CD8-positive, alpha-beta memory T cell (primary cell): ENCODE data around the gene CELF1. TPM values are rescaled to one million over a fixed set of nuclear protein-coding genes. Genes with fewer than 3 reads are reported as not detected.

Source experiments
- CTCF ChIA-PET: fragments of 350-600 bp; sonication (Branson Sonifier 250); formaldehyde crosslinking; loops from one replicate; lab custom pipeline; 2021; ENCODE audit warnings: antibody characterized with exemption; lab: Charles Lee
- POLR2A ChIA-PET: fragments of 350-600 bp; sonication (Branson Sonifier 250); formaldehyde crosslinking; loops from one replicate; lab custom pipeline; 2021; ENCODE audit warnings: antibody characterized with exemption; lab: Charles Lee
- DNase-seq, 5 donors: peaks; one replicate each; pipeline versions ENCODE4 v3.0.0 to v3.0.0-alpha.2; 2020 to 2022; ENCODE audit warnings: mixed read lengths in 1 of 5
- H3K27ac ChIP-seq: one replicate; pipeline ENCODE4 v1.7.0; 2013; ENCODE audit warnings: low read depth, mild to moderate bottlenecking, low read length, moderate library complexity
- H3K27me3 ChIP-seq: 2 replicates; pipeline ENCODE4 v1.7.0; 2013; ENCODE audit warnings: low read length, mild to moderate bottlenecking; ENCODE audit not compliant: insufficient read depth, poor library complexity, severe bottlenecking
- H3K36me3 ChIP-seq: 2 replicates; pipeline ENCODE4 v1.7.0; 2013; ENCODE audit warnings: mild to moderate bottlenecking, low read length, moderate library complexity; ENCODE audit not compliant: insufficient read depth
- H3K4me1 ChIP-seq: 2 replicates; pipeline ENCODE4 v1.7.0; 2013; ENCODE audit warnings: mild to moderate bottlenecking, low read length, moderate library complexity; ENCODE audit not compliant: insufficient read depth
- H3K4me3 ChIP-seq: 2 replicates; pipeline ENCODE4 v1.7.0; 2013; ENCODE audit warnings: mild to moderate bottlenecking, low read length
- H3K9me3 ChIP-seq: 2 replicates; pipeline ENCODE4 v1.7.0; 2013; ENCODE audit warnings: mild to moderate bottlenecking, low read length
- H3K27ac Mint-ChIP-seq, 8 donors: one replicate each; pipeline ENCODE4 v1.8.0; 2020 to 2021; ENCODE audit warnings: mixed read lengths in 8 of 8, mild to moderate bottlenecking in 6 of 8, inconsistent platforms in 3 of 8, moderate library complexity in 3 of 8
- H3K27me3 Mint-ChIP-seq, 2 donors: one replicate each; pipeline ENCODE4 v1.8.0; 2020 to 2021; ENCODE audit warnings: mixed read lengths in 2 of 2, mild to moderate bottlenecking in 1 of 2, moderate library complexity in 1 of 2
- H3K36me3 Mint-ChIP-seq, 3 donors: one replicate each; pipeline ENCODE4 v1.8.0; 2020 to 2021; ENCODE audit warnings: mixed read lengths in 3 of 3, inconsistent platforms in 1 of 3, mild to moderate bottlenecking in 1 of 3
- H3K4me1 Mint-ChIP-seq, 3 donors: one replicate each; pipeline ENCODE4 v1.8.0; 2020 to 2021; ENCODE audit warnings: mixed read lengths in 3 of 3, inconsistent platforms in 1 of 3, mild to moderate bottlenecking in 1 of 3
- H3K4me3 Mint-ChIP-seq, 7 donors: one replicate each; pipeline ENCODE4 v1.8.0; 2020 to 2021; ENCODE audit warnings: mixed read lengths in 7 of 7, mild to moderate bottlenecking in 6 of 7, moderate library complexity in 4 of 7, inconsistent platforms in 2 of 7
- H3K9me3 Mint-ChIP-seq, 5 donors: one replicate each; pipeline ENCODE4 v1.8.0; 2020 to 2022; ENCODE audit warnings: mixed read lengths in 5 of 5, mild to moderate bottlenecking in 3 of 5, moderate library complexity in 2 of 5, inconsistent platforms in 1 of 5
- polyA plus RNA-seq: library from polyadenylated mRNA; unstranded; fragments of 300-500 nt; fragmentation: Illumina TruSeq; gene quantifications from one replicate; pipeline ENCODE4 v1.2.3, GENCODE V29; 2021
- total RNA-seq, 2 experiments: library from RNA; stranded (reverse); gene quantifications; one replicate each; pipeline ENCODE4 v1.2.3, GENCODE V29; 2021

The CELF1 gene
- total and polyA plus RNA-seq, 3 experiments from 2014 or later = 80.8 to 168 (median 160) TPM

DNA sequence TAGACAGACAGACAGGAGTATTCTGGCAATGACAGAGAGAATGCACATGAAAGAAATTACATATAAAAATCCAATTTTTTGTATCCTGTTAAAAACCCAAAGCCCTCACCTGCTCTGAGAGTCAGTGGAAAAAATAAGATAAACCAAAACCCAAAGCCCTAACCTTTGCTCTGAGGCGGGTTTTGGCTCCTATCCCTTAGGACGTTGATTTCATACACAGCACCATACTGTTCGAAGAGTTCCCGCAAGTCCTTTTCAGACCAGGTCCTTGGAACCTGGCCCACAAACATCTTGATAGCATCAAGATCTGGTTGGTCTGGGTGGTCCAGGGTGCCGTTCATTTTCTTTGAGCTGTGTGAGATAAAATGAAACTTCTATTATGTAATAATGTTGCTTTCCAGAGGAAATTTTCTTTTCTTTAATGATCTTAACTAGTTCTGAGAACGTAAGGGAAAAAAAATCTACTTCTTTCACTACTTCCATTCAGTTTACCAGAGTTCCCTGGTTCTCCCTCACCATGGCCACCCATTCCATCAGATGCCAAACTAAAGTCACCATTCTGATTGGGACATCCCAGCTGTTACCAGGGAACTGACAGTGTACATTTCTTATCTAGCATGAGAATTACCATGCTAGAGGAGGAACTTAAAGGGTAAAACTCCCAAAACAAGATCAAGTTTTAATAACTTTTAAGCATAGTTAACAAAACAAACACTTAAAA is 64.1 kb downstream of the CELF1 start:
- no peaks in the 10 kb centered on the region for H3K4me1 ChIP-seq
- Mint-ChIP-seq H3K4me1 (peaks cover 17 to 22% (median 17%) of the 10 kb centered on the region in 3 donors), H3K27me3 (no peaks in the 10 kb centered on the region), H3K9me3 (no peaks in the 10 kb centered on the region), H3K27ac (peak overlapping the region in 4 of 8 donors; percentile 13 to 79 (median 34)), H3K36me3 (peaks cover 0 to 64% (median 17%) of the 10 kb centered on the region in 3 donors), H3K4me3 (no peak overlapping the region)
- H3K4me3 ChIP-seq = no peak overlapping the region
- no peaks in the 10 kb centered on the region for H3K27me3 ChIP-seq
- no peak overlapping the region for H3K27ac ChIP-seq
- H3K9me3 ChIP-seq = no peaks in the 10 kb centered on the region
- ChIA-PET POLR2A (no interaction called here), CTCF (interaction anchor here (0.9 to 1.7 kb wide), 2 partner anchors 9 to 34 kb away, joined by 4 read pairs; no protein-coding TSS in a partner anchor)
- H3K36me3 ChIP-seq = peaks cover 39% of the 10 kb centered on the region
- no peak for DNase-seq

DNA sequence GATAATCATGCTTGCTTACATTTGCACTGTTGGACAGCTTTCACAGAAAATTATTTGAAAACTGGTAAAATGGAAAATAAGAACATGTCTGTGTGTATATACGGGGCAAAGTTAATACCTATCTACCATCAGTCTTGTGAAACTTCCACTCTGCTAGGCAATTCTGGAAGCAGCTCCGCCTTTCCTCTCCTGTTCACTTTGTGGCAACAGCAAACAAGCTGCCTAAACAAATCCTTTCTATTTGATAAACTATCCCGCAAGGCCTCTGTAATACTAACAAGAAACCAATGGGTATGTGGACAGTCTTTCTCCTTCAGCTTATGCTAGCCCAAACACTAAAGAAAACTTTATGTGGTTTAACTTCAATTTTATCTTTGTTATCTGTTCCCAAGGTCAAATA is 64.8 kb downstream of the CELF1 start:
- no peak overlapping the region for H3K4me3 Mint-ChIP-seq
- no peak for DNase-seq
- Histone ChIP-seq H3K4me1 (no peaks in the 10 kb centered on the region), H3K27ac (no peak overlapping the region), H3K27me3 (no peaks in the 10 kb centered on the region), H3K9me3 (no peaks in the 10 kb centered on the region), H3K36me3 (peaks cover 45% of the 10 kb centered on the region), H3K4me3 (no peak overlapping the region)
- H3K9me3 Mint-ChIP-seq = no peaks in the 10 kb centered on the region
- ChIA-PET POLR2A (no interaction called here), CTCF (interaction anchor here (1.7 kb wide), 1 partner anchor 33 kb away, joined by 4 read pairs; no protein-coding TSS in a partner anchor)
- peaks cover 0 to 66% (median 20%) of the 10 kb centered on the region in 3 donors for H3K36me3 Mint-ChIP-seq
- H3K27ac Mint-ChIP-seq = peak overlapping the region in 2 of 8 donors; percentile 29 to 69
- no peaks in the 10 kb centered on the region for H3K27me3 Mint-ChIP-seq
- H3K4me1 Mint-ChIP-seq = peaks cover 12 to 18% (median 15%) of the 10 kb centered on the region in 3 donors

DNA sequence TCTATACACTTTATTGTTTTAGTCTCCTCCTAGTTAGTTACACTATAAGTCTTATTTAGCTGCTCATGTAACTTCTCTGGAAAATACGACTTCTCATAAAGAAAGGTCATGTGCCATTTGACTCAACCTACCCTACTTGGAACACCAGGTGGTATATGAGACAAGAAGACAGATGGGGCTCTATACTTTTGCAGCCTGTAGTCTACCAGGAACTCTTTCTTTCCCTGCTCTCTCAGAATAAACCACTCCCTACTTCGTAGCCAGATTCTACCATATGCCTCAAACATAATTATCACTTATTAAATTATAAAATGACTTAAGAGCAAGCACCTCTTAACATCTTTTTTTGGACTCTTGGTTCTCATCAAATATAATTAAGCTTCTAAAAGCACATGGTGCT is 65.5 kb downstream of the CELF1 start:
- Mint-ChIP-seq H3K4me1 (peaks cover 8 to 13% (median 12%) of the 10 kb centered on the region in 3 donors), H3K27me3 (no peaks in the 10 kb centered on the region), H3K9me3 (no peaks in the 10 kb centered on the region), H3K36me3 (peaks cover 0 to 68% (median 16%) of the 10 kb centered on the region in 3 donors), H3K27ac (peak overlapping the region in 5 of 8 donors; percentile 5 to 50 (median 23)), H3K4me3 (no peak overlapping the region)
- no peaks in the 10 kb centered on the region for H3K4me1 ChIP-seq
- no peaks in the 10 kb centered on the region for H3K9me3 ChIP-seq
- no peak for DNase-seq
- no peaks in the 10 kb centered on the region for H3K27me3 ChIP-seq
- H3K4me3 ChIP-seq = no peak overlapping the region
- POLR2A ChIA-PET = no interaction called here
- peaks cover 52% of the 10 kb centered on the region for H3K36me3 ChIP-seq
- H3K27ac ChIP-seq = no peak overlapping the region
- CTCF ChIA-PET = no interaction called here

DNA sequence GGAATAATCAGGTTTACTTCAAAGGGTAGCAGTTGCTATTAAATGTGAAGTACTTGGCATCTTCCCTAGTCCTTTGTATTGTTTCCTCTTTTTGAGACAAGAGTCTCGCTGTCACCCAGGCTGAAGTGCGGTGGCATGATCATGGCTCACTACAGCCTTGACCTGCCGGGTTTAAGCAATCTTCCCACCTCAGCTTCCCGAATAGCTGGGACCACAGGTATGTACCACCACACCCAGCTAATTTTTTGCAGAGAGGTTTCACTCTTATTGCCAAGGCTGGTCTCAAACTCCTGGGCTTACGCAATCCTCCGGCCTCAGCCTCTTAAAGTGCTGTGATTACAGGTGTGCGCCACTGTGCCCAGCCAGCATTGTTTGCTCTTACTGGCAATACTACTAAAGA is 67.8 kb downstream of the CELF1 start:
- Histone ChIP-seq H3K4me1 (no peaks in the 10 kb centered on the region), H3K9me3 (no peaks in the 10 kb centered on the region), H3K27ac (no peak overlapping the region), H3K36me3 (peaks cover 65% of the 10 kb centered on the region), H3K27me3 (no peaks in the 10 kb centered on the region), H3K4me3 (no peak overlapping the region)
- Mint-ChIP-seq H3K9me3 (no peaks in the 10 kb centered on the region), H3K4me1 (peaks cover 0 to 7% (median 7%) of the 10 kb centered on the region in 3 donors), H3K36me3 (peaks cover 0 to 83% (median 25%) of the 10 kb centered on the region in 3 donors), H3K4me3 (no peak overlapping the region), H3K27ac (peak overlapping the region in 1 of 8 donors; percentile 50), H3K27me3 (no peaks in the 10 kb centered on the region)
- ChIA-PET CTCF (interaction anchor here (1.3 kb wide), 1 partner anchor 16 kb away, joined by 3 read pairs; no protein-coding TSS in a partner anchor), POLR2A (no interaction called here)
- DNase-seq = no peak

DNA sequence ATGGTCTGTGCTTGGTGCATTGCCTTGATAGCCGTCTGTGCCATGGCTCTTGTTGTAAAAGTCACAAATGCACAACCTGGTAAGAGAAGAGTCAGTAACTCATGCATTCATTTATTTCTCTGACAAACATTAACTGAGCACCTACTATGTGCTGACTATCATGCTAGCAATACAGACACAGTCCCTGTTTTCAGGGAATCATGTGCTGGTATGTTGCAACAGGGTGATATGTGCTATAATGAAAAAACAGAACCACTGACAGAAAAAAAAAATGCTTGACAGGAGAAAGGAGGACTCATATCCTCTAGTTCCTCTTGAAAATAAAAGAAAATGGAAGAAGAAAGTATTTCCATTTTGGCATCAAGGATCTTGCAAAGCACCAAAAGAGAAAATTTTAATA is 69.5 kb downstream of the CELF1 start:
- Histone ChIP-seq H3K27me3 (no peaks in the 10 kb centered on the region), H3K4me3 (no peak overlapping the region), H3K4me1 (no peaks in the 10 kb centered on the region), H3K27ac (no peak overlapping the region), H3K36me3 (peaks cover 75% of the 10 kb centered on the region), H3K9me3 (no peaks in the 10 kb centered on the region)
- peaks cover 0 to 88% (median 25%) of the 10 kb centered on the region in 3 donors for H3K36me3 Mint-ChIP-seq
- ChIA-PET POLR2A (no interaction called here), CTCF (no interaction called here)
- H3K27ac Mint-ChIP-seq = no peak overlapping the region
- no peak for DNase-seq
- no peaks in the 10 kb centered on the region for H3K27me3 Mint-ChIP-seq
- H3K9me3 Mint-ChIP-seq = no peaks in the 10 kb centered on the region
- H3K4me1 Mint-ChIP-seq = peaks cover 0 to 4% (median 1%) of the 10 kb centered on the region in 3 donors
- H3K4me3 Mint-ChIP-seq = no peak overlapping the region

DNA sequence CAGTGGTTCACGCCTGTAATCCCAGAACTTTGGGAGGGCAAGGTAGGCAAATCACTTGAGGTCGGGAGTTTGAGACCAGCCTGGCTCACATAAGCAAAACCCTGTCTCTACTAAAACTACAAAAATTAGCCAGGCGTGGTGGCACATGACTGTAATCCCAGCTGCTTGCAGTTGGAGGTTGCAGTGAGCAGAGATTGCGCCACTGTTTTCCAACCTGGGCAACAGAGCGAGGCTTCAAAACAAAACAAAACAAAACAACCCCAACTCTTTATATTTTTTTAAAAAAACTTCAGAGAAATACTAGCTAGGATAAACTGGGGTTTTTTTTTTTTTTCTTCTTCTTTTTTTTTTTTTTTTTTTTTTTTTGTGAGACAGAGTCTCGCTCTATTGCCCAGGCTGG is 72.2 kb downstream of the CELF1 start:
- Mint-ChIP-seq H3K27ac (peak overlapping the region in 1 of 8 donors; percentile 33), H3K36me3 (peaks cover 0 to 90% (median 27%) of the 10 kb centered on the region in 3 donors), H3K27me3 (no peaks in the 10 kb centered on the region), H3K9me3 (no peaks in the 10 kb centered on the region), H3K4me3 (peak overlapping the region in 1 of 7 donors; percentile 69), H3K4me1 (peaks cover 0 to 4% (median 0%) of the 10 kb centered on the region in 3 donors)
- no peaks in the 10 kb centered on the region for H3K27me3 ChIP-seq
- no peaks in the 10 kb centered on the region for H3K9me3 ChIP-seq
- ChIA-PET CTCF (interaction anchor here (1.3 kb wide), 1 partner anchor 9 kb away, joined by 4 read pairs; no protein-coding TSS in a partner anchor), POLR2A (interaction anchor here (0.6 kb wide), 1 partner anchor 94 kb away, joined by 5 read pairs; no protein-coding TSS in a partner anchor)
- no peaks in the 10 kb centered on the region for H3K4me1 ChIP-seq
- H3K36me3 ChIP-seq = peaks cover 78% of the 10 kb centered on the region
- no peak overlapping the region for H3K27ac ChIP-seq
- DNase-seq = no peak
- no peak overlapping the region for H3K4me3 ChIP-seq

DNA sequence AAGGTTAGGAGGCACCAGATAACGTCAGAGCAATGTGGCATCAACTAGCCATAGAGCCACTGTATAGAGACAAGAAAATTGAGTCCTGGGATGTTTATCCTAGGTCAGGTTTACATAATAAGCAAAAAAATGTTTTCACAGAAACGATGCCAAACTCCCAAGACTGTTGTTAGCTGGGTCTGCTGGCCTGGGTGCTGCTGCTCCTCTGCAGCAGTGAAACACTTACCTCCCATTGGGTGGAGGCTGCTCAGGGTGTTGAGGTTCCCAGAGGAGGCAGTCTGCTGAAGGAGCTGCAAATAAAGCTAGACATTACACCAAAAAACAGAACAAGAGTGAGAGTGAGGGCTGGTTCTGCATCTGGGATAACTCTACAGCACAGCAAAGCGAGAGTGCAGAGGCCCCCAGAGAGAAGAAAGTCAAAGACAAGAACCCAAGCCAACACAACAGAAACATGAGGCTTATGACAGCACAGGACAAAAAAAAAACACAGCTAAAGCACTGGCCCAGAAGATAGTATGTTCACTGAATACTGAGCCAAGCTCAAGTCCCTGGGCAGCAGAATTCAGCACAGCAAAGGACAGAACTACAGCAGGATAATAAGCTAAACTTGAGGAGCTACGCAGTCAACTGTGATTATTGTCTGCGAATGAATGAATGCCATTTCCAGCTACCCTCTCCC is 74.1 kb downstream of the CELF1 start:
- no peaks in the 10 kb centered on the region for H3K9me3 ChIP-seq
- Mint-ChIP-seq H3K9me3 (no peaks in the 10 kb centered on the region), H3K27ac (peak overlapping the region in 1 of 8 donors; percentile 34), H3K27me3 (no peaks in the 10 kb centered on the region), H3K4me3 (no peak overlapping the region), H3K36me3 (peaks cover 0 to 91% (median 26%) of the 10 kb centered on the region in 3 donors), H3K4me1 (peaks cover 0 to 4% (median 0%) of the 10 kb centered on the region in 3 donors)
- H3K4me3 ChIP-seq = no peak overlapping the region
- H3K36me3 ChIP-seq = peaks cover 80% of the 10 kb centered on the region
- ChIA-PET POLR2A (no interaction called here), CTCF (no interaction called here)
- no peak overlapping the region for H3K27ac ChIP-seq
- no peak for DNase-seq
- H3K27me3 ChIP-seq = no peaks in the 10 kb centered on the region
- H3K4me1 ChIP-seq = no peaks in the 10 kb centered on the region

DNA sequence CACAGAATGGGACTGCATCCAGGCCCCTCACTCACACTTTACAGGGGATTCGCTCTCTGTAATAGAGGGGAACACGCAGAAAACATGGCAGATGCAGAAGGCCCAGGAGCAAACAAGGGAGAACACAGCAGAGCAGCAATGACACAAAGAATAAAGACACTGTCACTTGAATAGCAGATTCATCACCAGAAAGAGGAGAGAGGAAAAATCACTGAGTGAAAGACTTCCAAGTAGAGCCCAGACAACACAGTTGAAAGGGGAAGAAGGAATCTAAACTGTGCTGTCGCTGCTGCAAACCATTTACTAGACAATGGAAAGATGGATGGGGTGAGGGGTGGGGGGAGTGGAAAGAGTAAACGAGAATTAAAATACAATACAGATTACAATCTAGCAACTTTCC is 75.2 kb downstream of the CELF1 start:
- H3K27ac ChIP-seq = no peak overlapping the region
- peaks cover 81% of the 10 kb centered on the region for H3K36me3 ChIP-seq
- peak overlapping the region in 2 of 8 donors; percentile 63 to 70 for H3K27ac Mint-ChIP-seq
- no peak overlapping the region for H3K4me3 Mint-ChIP-seq
- H3K9me3 Mint-ChIP-seq = no peaks in the 10 kb centered on the region
- ChIA-PET POLR2A (no interaction called here), CTCF (no interaction called here)
- peaks cover 0 to 91% (median 25%) of the 10 kb centered on the region in 3 donors for H3K36me3 Mint-ChIP-seq
- H3K4me3 ChIP-seq = no peak overlapping the region
- H3K4me1 Mint-ChIP-seq = peaks cover 0 to 4% (median 0%) of the 10 kb centered on the region in 3 donors
- no peaks in the 10 kb centered on the region for H3K9me3 ChIP-seq
- no peaks in the 10 kb centered on the region for H3K27me3 Mint-ChIP-seq
- no peaks in the 10 kb centered on the region for H3K27me3 ChIP-seq
- no peaks in the 10 kb centered on the region for H3K4me1 ChIP-seq
- no peak for DNase-seq
